NT2/D1 (cell line): ENCODE data around the gene PMS2.

Experiments used
- SUZ12 ChIP-seq: IDR thresholded peaks from 2 replicates; pipeline ENCODE4 v1.6.1; 2011; ENCODE audit not compliant: insufficient read length, insufficient read depth; ENCODE audit errors: extremely low read depth
- YY1 ChIP-seq: IDR thresholded peaks from 2 replicates; pipeline ENCODE4 v1.6.1; 2011; ENCODE audit not compliant: insufficient read length, insufficient read depth
- ZNF274 ChIP-seq: IDR thresholded peaks from 2 replicates; pipeline ENCODE4 v1.6.1; 2011; ENCODE audit warnings: mild to moderate bottlenecking, low read depth, low read length

- TF ChIP-seq YY1 (no peak), ZNF274 (no peak), SUZ12 (no peak)
Measured at GRCh38 chr7:6027806-6028365, 19.0 kb upstream of the PMS2 start.
